ENCODE measurements around the gene DNAJC17. TPM values are rescaled to one million over a fixed set of nuclear protein-coding genes. Genes with fewer than 3 reads are reported as not detected.

Gene DNAJC17
- polyA plus RNA-seq, 1 donor from 2014 or later: 79.6 TPM

DNA sequence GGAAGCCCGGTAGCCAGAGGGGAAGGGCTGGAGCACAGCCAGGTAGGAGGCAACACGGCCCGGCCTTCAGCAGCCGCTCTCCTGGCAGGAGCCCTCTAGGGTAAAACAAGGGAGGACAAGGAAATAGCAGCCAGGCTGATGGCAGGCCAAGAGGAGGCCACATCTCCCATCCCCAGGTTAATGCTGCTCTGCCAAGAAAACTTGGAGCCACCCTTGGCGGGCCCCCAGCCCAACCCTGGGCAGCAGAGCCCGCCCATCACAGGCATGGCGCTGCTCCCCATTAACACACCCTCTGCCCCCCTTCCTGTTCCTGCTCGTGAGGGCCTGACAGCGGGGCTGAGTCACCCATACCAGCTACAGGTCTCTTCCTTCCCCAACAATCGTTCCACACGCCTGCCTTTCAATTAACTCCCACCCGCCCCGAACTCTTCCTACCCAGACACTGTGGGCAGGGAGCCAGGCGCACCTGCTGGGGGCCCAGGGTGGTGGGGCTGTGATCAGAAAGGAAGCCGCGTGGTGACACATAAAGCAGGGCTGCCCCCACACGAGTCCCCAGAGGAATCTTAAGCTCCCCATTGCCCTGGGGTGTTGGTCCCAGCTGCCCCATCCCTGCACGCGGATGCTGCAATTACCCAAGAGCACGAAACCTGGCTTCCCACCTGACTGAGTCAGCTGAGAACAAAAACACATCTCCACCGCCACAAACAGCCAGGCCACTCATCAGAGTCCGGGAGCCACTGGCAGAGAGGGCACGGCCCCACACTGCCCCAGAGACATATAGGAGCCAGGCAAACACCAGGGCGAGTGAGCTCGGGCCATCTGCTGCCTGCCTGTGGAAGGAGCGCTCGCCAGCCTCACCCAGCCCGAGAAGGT is 37.8 kb downstream of the DNAJC17 start, which contains the start of gene C15orf62:
Gene C15orf62 (plus strand): TSS at position 707 of the 873 bp plus-strand sequence. CDS start 516 bp downstream, outside the sequence.
- H3F3A ChIP-seq (ENCODE audit: insufficient read depth, low read length, poor library complexity, severe bottlenecking): no peaks in the 10 kb centered on the region
- H3K27me3 ChIP-seq (ENCODE audit: insufficient read depth, low read depth, low read length): peaks cover 5% of the 10 kb centered on the region
- H3K9me2 ChIP-seq (ENCODE audit: insufficient read depth, low read length): no peaks in the 10 kb centered on the region
- TF ChIP-seq SMC3 (conservative IDR thresholded peaks at IDR 0.05; ENCODE audit: poor library complexity) (no peak), POLR2AphosphoS5 (IDR thresholded peaks at IDR 0.05) (no peak), TAF1 (IDR thresholded peaks at IDR 0.05; ENCODE audit: low read depth) (no peak), EP300 (conservative IDR thresholded peaks at IDR 0.05; ENCODE audit: poor library complexity, severe bottlenecking) (no peak), EZH2 (IDR thresholded peaks at IDR 0.05; ENCODE audit: borderline replicate concordance, insufficient read depth, low read length, poor library complexity, severe bottlenecking) (no peak), MXI1 (conservative IDR thresholded peaks at IDR 0.05; ENCODE audit: poor library complexity, severe bottlenecking) (no peak), RAD21 (conservative IDR thresholded peaks at IDR 0.05) (no peak)
- TF ChIP-seq, protein P1, sequence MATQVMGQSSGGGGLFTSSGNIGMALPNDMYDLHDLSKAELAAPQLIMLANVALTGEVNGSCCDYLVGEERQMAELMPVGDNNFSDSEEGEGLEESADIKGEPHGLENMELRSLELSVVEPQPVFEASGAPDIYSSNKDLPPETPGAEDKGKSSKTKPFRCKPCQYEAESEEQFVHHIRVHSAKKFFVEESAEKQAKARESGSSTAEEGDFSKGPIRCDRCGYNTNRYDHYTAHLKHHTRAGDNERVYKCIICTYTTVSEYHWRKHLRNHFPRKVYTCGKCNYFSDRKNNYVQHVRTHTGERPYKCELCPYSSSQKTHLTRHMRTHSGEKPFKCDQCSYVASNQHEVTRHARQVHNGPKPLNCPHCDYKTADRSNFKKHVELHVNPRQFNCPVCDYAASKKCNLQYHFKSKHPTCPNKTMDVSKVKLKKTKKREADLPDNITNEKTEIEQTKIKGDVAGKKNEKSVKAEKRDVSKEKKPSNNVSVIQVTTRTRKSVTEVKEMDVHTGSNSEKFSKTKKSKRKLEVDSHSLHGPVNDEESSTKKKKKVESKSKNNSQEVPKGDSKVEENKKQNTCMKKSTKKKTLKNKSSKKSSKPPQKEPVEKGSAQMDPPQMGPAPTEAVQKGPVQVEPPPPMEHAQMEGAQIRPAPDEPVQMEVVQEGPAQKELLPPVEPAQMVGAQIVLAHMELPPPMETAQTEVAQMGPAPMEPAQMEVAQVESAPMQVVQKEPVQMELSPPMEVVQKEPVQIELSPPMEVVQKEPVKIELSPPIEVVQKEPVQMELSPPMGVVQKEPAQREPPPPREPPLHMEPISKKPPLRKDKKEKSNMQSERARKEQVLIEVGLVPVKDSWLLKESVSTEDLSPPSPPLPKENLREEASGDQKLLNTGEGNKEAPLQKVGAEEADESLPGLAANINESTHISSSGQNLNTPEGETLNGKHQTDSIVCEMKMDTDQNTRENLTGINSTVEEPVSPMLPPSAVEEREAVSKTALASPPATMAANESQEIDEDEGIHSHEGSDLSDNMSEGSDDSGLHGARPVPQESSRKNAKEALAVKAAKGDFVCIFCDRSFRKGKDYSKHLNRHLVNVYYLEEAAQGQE (IDR thresholded peaks at IDR 0.05; ENCODE audit: borderline replicate concordance): no peak
- TF ChIP-seq, protein P2, sequence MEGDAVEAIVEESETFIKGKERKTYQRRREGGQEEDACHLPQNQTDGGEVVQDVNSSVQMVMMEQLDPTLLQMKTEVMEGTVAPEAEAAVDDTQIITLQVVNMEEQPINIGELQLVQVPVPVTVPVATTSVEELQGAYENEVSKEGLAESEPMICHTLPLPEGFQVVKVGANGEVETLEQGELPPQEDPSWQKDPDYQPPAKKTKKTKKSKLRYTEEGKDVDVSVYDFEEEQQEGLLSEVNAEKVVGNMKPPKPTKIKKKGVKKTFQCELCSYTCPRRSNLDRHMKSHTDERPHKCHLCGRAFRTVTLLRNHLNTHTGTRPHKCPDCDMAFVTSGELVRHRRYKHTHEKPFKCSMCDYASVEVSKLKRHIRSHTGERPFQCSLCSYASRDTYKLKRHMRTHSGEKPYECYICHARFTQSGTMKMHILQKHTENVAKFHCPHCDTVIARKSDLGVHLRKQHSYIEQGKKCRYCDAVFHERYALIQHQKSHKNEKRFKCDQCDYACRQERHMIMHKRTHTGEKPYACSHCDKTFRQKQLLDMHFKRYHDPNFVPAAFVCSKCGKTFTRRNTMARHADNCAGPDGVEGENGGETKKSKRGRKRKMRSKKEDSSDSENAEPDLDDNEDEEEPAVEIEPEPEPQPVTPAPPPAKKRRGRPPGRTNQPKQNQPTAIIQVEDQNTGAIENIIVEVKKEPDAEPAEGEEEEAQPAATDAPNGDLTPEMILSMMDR (IDR thresholded peaks at IDR 0.05; ENCODE audit: poor library complexity, severe bottlenecking): no peak
- H3K9ac ChIP-seq (ENCODE audit: low read length): no peak within 1 kb of the TSS
- H3K36me3 ChIP-seq (ENCODE audit: insufficient read depth, low read length): no peaks in the 10 kb centered on the region
- H3K9me3 ChIP-seq (ENCODE audit: low read length): no peaks in the 10 kb centered on the region
- H3K79me2 ChIP-seq (replicated peaks; ENCODE audit: insufficient read depth, low read length): no peaks in the 10 kb centered on the region
- no peak within 1 kb of the TSS for H3K4me3 ChIP-seq (ENCODE audit: low read length)
- no peak within 1 kb of the TSS for H3K4me2 ChIP-seq (ENCODE audit: low read length)
- no peaks in the 10 kb centered on the region for H4K20me1 ChIP-seq (ENCODE audit: insufficient read depth)
- H3K27ac ChIP-seq (ENCODE audit: low read length): no peak within 1 kb of the TSS
- no peak within 1 kb of the TSS for H2AFZ ChIP-seq (ENCODE audit: low read depth, low read length)

DNA sequence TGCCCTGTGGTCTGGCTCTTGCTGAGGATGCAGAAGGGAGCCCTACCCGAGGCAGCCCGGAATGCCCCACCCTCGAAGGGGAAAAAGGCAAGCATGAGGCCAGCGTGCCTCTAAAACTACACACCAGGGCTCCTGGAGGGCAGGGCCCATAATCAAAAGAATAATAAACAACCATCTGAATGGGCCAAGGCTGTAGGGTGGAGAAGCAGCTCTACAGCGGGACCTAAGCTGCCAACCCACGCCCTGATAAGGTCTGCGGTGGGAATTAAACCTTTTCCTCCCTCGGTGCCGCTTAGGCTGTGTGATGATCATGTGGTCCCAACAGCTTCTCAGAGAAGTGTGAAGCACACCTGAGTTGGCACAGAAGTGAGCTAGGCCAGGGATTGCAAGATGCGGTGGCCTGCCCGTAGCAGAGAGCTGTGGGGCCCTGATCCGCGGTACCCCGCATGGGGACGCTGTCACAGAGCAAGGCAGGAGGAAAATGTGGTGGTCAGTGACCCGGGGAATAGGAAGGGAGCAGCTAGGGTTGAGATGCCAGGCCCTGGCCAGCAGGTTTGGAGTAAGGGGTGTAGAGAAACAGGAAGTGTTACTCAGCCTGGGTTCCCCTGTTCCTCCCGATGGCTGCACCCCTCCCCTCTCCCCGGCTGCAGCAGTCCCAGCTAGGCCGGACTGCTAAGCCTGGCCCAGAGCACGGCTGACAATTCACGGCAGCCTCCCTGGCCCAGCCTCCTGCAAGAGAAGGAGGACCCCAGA is 38.6 kb downstream of the DNAJC17 start:
- TF ChIP-seq SMC3 (conservative IDR thresholded peaks at IDR 0.05; ENCODE audit: poor library complexity): no peak
- no peak for TF ChIP-seq POLR2AphosphoS5 (IDR thresholded peaks at IDR 0.05)
- TF ChIP-seq MXI1 (conservative IDR thresholded peaks at IDR 0.05; ENCODE audit: poor library complexity, severe bottlenecking): no peak
- TF ChIP-seq, protein P2 (IDR thresholded peaks at IDR 0.05; ENCODE audit: poor library complexity, severe bottlenecking): no peak
- no peak for TF ChIP-seq TAF1 (IDR thresholded peaks at IDR 0.05; ENCODE audit: low read depth)
- no peak for TF ChIP-seq RAD21 (conservative IDR thresholded peaks at IDR 0.05)
- Histone ChIP-seq H4K20me1 (ENCODE audit: insufficient read depth) (no peaks in the 10 kb centered on the region), H3K79me2 (replicated peaks; ENCODE audit: insufficient read depth, low read length) (no peaks in the 10 kb centered on the region), H3K27ac (ENCODE audit: low read length) (no peak overlapping the region), H3K9ac (ENCODE audit: low read length) (no peak overlapping the region), H3K9me3 (ENCODE audit: low read length) (no peaks in the 10 kb centered on the region), H2AFZ (ENCODE audit: low read depth, low read length) (no peak overlapping the region), H3K27me3 (ENCODE audit: insufficient read depth, low read depth, low read length) (peaks cover 13% of the 10 kb centered on the region), H3F3A (ENCODE audit: insufficient read depth, low read length, poor library complexity, severe bottlenecking) (no peaks in the 10 kb centered on the region), H3K9me2 (ENCODE audit: insufficient read depth, low read length) (no peaks in the 10 kb centered on the region), H3K36me3 (ENCODE audit: insufficient read depth, low read length) (no peaks in the 10 kb centered on the region), H3K4me2 (ENCODE audit: low read length) (no peak overlapping the region), H3K4me3 (ENCODE audit: low read length) (no peak overlapping the region)

Data from neural cell (in vitro differentiated cells).